HG03135 (cell line): ENCODE results near the gene ATOSB.

ENCODE experiments used
- ATAC-seq: cut with Tn5 transposase; IDR thresholded peaks from one replicate; pipeline ENCODE4 v1.9.1; 2021; ENCODE audit warnings: mild to moderate bottlenecking, moderate library complexity; ENCODE audit not compliant: unreplicated experiment

The ATOSB gene

DNA sequence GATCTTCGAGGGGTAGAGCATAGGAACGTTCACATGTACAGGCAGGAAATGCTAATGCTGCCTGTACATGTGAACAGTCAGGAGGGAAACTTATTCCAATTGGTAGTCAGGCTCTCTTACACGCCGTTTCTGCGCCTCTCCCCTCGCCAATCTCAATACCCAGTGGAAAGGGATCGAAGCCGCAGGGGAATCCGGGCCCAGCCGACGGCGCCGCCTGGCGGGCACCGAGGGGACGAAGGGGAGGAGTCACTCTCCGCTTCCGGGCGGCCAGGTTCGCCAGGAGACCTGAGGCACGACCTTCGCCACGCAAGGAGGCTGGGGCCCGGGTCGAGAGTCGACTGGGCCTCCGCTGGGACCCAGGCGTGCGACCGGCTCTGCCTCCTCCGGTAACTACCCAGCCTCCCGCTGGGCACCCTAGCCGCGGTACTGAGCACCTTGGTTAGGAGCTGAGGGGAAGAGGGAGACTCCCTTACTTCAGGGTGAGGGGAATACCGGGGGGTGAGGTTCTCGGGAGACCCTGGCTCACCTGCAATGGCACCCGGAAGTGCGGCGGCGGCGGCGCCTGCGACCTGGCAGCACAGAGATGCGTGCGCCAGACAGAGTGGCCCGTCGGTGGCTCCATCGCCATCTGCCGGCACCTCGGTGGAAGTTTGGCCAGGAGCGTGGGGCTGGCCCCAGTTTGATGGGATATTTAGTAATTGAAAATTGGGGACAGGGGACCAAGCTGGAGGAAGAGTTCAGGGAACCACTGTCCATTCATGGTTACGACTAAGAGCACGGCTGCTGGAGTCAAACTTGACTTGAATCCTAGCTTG is 19.4 kb downstream of the ATOSB start, which contains the start of gene PIGO:
TSS of gene PIGO (minus strand) at position 557 of the 815 bp plus-strand sequence. CDS start 1,026 bp downstream, outside the sequence.
- peak; percentile 82 for ATAC-seq

DNA sequence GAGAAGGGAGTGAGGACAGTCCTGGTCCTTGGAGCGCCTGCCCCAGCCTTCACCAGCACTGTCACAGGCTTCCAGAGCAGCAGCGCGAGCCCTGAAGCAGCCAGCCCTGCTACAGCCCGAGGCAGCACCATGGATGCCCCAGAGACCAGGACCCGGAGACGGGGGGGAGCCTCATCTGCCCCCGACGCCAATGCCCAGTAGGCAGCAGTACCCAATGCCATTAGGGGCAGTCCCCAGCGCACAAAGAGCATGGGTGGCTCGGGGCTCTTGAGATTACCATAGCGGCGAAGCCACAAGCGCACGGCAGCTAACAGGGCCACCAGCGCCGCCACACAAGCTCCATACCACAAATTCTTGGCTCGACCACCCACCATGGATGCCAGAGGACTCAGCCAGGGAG is 24.1 kb downstream of the ATOSB start:
- ATAC-seq, result no peak

- no peak for ATAC-seq
These were observed 26.2 kb downstream of the ATOSB start for GRCh38 chr9:35089434-35089833.

DNA sequence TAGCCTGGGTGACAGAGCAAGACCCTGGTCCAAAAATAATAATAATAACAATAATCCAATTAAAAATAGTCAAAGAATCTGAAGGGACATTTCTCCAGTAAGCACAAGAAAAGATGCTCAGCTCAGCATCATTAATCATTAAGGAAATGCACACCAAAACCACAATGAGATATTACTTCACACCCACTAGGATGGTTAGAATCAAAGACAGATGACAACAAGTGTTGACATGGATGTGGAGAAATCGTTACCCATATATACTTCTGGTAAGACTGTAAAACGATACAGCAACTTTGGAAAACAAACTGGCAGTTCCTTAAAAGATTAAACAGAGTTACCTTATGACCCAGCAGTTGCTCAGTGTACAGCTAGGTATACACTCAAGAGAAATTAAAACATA is 30.6 kb downstream of the ATOSB start:
- ATAC-seq, result no peak

- peak; percentile 80 for ATAC-seq
These were observed 36.0 kb downstream of the ATOSB start, which contains the start of gene FANCG for GRCh38 chr9:35079426-35080341. TSS of gene FANCG (minus strand) at chr9:35079942. CDS start at chr9:35079524, 418 bp downstream.

DNA sequence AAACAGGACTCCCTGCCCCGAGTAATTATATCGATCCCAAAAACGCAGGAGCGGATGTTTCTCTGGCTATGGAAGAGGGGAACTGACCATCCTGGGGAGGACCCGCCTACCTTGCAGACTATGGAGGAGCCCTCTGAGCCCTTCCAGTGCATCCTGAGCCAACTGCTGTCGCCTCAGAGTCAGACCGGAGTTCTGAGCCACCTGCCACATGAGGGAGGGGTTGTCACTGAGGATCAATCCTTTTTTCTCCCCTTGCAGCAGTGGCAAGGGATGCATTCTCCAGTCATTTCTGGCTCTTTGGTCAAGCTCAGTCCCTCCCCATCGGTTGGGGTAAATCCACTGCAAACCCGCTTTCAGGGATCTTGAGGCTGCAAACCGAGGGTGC is 36.6 kb downstream of the ATOSB start:
- ATAC-seq, result no peak

DNA sequence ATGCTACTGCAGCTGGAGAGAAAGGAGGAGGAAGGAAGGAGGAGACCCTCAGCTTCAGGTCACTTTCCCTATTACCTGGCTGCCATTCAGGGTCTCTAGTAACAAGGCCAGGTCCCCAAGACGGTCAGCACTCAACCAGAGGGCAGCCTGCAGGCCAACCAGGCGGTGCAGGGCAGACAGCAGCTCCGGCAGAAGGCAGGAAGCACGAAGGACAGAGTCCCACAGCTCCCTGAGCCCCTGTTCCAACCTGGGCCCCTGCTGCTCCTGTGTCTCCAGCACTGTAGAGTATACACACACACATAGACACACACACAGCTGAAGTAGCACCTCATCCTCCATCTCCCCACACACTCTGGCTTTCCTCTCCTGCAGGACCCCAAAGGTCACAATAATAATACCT is 37.6 kb downstream of the ATOSB start:
- ATAC-seq, result no peak

DNA sequence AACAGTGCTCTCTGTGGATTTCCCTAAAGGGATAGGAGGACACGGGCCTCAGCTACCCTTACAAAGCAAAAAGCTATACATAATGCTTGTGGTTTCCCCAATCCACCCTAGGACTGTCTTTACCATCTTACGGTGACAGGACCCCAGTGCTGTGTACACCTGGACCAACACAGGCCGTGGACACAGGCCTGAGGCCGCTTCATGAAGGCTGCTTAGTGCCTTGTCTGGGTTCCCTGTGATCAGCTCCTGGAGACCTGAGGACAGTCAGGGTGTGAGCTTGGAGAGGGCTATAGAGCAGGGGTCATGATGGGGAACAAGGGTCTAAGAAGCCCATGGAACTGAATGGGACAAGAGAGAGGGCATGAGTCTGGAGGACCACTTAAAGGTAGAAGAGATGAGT is 38.8 kb downstream of the ATOSB start:
- no peak for ATAC-seq

- no peak for ATAC-seq
These were observed 40.3 kb downstream of the ATOSB start for GRCh38 chr9:35075358-35075757.

GRCh38 chr9:35074791-35075190 is 40.9 kb downstream of the ATOSB start:
- no peak for ATAC-seq

DNA sequence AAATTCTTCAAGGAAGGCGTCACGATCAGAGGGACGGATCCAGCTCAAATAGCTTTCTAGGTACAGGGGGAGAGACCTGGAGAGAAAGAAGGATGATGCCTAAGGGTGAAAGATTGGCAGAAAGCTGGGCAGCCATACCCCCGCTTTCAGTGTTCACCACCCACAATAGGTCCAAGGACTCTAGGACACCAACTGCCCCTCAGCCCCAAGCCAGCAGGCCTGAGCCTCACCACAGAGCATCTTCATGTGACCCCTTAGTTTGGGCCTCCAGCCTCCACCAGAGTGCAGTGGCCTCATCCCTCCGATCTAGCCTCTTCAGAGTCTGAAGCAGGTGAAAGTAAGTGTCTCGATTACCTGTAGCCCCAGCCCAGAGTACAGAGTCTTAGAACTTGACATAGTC is 41.5 kb downstream of the ATOSB start:
- ATAC-seq, result no peak

DNA sequence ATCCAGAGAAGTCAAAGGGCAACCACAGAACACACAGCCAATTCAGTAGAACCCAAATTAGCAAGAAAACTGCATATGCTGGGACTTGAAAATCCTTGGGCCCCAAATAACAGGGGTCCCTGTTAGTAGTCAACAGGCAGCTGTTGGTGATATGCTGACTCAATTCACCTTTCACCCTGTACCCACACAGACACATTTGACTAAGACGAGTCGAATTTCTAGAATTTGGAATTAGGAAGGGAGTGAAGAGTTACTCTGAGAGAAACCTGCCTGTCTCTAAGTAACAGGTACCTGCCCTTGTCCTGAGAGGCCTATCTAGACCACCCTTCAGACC is 42.4 kb downstream of the ATOSB start:
- ATAC-seq, result no peak

GRCh38 chr9:35072461-35073278 is 43.0 kb downstream of the ATOSB start, which contains the start of gene VCP:
TSS of gene VCP (minus strand) at chr9:35072625. CDS start at chr9:35072353, 272 bp downstream.
- peak; percentile 83 for ATAC-seq

- ATAC-seq, result peak; percentile 63
These were observed 43.7 kb downstream of the ATOSB start for GRCh38 chr9:35071814-35072460.

DNA sequence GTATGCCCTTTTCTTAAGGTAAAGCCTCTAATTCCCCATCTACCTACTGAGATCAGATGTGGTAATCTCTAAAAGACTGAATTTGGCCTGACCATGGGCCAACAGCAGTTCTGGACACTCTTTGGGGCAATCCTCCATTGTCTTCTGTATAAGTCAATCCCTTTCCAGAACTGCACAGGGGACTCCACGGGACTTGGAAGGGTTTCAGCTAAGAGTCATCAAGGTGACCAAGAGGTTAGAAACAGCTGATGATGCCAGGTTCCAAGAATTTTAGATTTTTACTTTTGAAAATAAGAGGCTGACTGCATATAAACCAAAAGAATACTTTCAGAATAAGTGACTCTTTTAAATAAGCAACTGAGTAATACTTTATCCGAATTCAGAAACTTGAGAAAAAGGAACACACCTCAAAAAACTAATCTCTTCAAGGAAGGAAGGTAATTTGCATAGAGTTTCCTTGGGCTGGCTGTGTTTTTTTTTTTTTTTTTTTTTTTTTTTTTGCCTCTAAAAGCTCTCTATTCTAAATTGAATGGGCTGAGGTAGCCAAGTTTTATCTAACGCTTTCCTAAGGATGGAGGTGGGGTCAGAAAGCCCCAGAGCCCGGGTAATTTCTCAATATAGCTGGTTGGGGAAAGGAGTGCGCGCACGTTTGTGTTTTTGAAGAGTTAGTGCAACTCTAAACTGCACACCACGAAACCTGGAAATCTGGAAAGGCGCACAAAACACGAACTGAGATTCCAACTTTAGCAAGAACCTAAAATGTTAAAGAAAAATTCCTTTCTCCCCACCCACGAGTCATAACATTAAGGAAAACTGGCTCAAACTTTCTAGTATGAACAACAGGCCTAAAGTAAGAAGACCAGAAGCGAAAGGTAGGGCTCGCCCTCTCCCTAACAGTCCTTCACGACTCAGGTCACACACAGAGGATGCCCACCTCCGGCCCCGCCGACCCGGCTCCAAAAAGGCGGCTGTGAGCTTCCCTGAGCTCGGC is 44.5 kb downstream of the ATOSB start:
- ATAC-seq, result no peak

DNA sequence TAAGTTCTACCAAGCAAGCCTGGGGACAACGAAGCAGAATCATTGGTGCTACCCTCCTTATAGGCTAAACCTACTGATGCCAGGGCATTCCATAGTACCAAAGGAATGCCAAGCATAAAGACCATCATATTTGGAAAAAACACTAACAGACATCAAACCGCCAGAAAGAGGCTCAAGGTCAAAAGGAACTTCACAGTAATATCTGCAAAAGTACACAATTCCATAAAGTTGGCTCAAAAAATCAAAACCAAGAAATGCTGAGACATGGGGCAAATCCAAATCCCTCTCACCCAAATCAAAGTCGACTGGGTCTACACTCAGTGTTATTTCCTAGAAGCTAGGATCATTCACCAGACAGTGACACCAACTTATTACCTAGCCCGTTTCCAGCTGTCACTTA is 46.6 kb downstream of the ATOSB start:
- no peak for ATAC-seq

- no peak for ATAC-seq
These were observed 48.6 kb downstream of the ATOSB start for GRCh38 chr9:35067056-35067455.

GRCh38 chr9:35060548-35061207 is 55.0 kb downstream of the ATOSB start:
- ATAC-seq, result no peak

GRCh38 chr9:35059438-35059837 is 56.2 kb downstream of the ATOSB start:
- ATAC-seq, result no peak
